ENCODE measurements around the gene NKRF.

The NKRF gene

DNA sequence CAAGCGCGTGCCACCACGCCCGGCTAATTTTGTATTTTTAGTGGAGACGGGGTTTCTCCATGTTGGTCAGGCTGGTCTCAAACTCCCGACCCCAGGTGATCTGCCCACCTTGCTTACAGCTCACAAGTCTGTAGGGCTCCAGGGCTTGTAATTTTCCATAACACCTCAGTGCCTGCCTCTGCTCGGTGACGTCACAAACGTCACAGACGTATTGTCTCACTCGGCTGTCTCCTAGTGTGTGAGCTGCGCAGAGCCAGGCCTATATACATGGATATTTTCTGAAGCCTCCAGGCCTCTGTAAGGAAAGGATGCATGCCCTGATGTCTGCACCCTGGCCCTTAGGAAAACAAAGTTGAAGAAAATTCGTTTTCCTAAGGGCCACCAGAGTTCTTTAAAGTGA is 8.6 kb upstream of the NKRF start:
- DNase-seq, result no peak

- DNase-seq, result peak in 2 of 56 donors; percentile 0 to 8
Observed at GRCh38 chrX:119607018-119607389, 780 bp upstream of the NKRF start.

DNA sequence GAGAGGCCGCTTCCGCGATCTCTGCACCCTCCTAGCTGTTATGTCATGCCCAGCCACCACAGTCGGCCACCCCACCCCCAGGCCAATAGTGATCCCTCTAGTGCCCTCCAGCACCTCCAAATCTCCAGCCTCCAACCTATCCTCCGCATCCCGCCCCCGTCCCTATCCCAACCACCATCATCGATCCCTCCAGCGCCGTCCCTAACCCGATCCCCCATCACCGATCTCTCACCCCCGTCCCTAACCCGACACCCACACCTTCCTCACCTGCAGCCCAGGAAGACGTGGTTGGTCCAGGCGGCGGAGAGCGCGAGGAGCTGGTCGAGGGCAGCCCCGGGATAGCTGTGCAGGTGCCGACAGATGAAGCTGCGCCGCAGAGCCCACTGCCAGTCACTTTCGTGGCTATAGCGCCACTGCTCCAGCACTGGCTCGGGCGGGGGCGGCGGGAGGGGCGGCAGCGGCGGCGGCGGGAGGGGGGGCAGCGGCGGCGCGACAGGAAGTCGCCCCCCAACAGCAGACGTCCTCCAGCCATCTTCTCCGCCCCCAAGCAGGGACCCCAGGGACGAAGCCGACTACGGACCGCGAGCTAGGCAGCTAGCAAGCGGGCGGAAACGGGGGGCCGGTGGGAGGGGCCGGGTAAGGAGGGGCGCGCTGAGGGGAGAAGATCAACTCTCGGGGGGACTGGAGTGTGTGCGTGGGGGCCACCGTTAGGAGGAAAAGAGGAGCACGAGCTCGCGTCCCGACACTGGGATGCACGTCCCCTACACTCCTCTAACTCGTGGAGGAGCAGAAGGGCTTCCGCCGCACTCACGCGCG is 552 bp downstream of the NKRF start:
- DNase-seq, result peak in 44 of 56 donors; percentile 1 to 59 (median 27)

GRCh38 chrX:119604766-119605463 is 1.3 kb downstream of the NKRF start:
- DNase-seq, result peak in 4 of 56 donors; percentile 2 to 19 (median 8)

DNA sequence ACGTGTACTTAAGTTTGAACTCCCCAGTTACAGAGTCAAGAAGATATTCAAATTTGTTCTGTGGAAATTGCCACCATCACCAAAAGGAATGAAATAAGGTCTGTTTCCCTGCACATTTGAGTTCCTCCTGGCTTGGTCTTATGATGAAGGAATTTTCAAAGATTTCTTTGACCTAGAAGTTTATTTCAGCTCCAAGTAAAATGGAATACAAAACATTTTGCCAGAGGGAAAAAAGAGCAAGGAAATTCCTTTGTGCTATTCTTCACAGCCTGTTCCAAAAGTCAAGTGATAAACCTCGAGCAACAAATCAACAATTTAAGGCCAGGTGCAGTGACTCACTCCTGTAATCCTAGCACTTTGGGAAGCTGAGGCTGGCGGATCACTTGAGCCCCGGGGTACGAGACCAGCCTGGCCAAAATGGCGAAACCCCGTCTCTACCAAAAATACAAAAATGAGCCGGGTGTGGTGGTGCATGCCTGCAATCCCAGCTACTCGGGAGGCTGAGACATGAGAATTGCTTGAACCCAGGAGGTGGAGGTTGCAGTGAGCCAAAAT is 3.4 kb downstream of the NKRF start:
- no peak for DNase-seq

GRCh38 chrX:119589810-119590209 is 16.4 kb downstream of the NKRF start:
- DNase-seq, result no peak

- DNase-seq, result no peak
Observed at GRCh38 chrX:119583431-119584059, 22.7 kb downstream of the NKRF start.

GRCh38 chrX:119579414-119579813 is 26.8 kb downstream of the NKRF start:
- no peak for DNase-seq

DNA sequence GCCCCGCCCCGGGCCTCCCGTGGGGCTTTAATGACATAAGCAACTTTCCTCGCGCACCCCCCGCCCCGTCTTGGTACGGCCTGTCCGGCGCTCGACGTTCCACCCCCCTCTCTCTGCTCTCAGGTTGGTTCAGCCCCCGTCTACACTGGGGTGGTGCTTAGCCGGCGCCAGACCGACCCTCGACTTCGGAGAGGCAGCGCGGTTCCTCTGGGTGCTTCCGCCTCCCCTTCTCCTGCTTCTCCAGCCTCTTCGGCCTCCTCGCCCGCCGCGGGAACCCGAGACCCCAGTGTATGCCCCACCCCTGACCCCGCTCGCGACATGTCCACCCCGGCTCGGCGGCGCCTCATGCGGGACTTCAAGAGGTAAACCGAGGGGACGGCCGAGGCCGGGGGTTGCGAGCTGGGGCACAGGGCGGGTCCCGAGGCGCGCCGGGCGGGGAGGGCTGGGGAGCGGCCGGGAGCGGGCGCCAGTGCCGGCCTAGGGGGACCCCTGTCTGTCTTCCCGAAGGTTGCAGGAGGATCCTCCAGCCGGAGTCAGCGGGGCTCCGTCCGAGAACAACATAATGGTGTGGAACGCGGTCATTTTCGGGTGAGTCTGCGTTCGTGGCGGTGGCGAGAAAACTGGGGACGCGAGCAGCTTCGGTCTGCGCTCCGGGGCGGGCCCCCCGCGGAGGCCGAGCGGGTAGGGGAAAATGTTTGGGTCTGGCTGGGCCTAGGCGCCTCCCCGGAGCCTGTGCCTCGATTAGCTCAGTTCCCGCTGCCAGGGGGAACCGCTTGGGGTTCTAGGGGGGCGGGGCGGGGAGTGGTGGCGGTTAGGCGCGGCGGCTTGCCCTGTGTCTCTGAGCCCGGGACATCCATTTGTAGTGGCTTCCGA is 31.6 kb downstream of the NKRF start, which contains the start of gene UBE2A:
Gene UBE2A (plus strand): TSS at position 170 of the 873 bp plus-strand sequence. CDS start 149 bp downstream, at position 319.
- DNase-seq, result peak in 54 of 56 donors; percentile 14 to 89 (median 68)

DNA sequence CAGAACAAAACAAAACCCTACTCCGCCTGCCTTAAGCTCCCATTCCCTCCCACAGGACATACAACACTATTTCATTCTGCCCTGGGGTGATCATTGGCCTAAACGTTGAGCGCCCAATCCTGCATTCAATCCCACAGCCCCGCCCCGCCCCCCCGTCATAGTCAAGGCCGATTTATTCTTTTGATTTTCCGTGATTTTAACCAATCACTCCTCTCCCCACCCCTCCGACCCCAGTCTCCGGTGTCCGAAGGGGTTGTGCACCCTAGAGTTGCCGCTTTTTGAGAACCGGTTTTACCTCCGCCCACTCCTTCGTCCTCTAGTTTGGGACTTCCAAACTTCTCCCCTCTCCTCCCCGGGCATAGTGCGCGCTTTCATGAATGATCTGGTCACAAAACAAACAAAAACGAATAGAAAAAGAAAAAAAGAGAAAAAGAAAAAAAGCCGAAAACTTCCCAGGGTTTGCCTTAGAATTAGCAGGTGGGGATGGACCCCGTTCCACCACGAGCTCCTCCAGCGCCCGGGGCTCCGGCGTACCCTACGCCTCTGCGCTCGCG is 32.3 kb downstream of the NKRF start:
- peak in 27 of 56 donors; percentile 0 to 64 (median 18) for DNase-seq

- DNase-seq, result no peak
Observed at GRCh38 chrX:119573222-119573621, 33.0 kb downstream of the NKRF start.

GRCh38 chrX:119570351-119570835 is 35.8 kb downstream of the NKRF start:
- DNase-seq, result peak in 19 of 56 donors; percentile 0 to 32 (median 10)

DNA sequence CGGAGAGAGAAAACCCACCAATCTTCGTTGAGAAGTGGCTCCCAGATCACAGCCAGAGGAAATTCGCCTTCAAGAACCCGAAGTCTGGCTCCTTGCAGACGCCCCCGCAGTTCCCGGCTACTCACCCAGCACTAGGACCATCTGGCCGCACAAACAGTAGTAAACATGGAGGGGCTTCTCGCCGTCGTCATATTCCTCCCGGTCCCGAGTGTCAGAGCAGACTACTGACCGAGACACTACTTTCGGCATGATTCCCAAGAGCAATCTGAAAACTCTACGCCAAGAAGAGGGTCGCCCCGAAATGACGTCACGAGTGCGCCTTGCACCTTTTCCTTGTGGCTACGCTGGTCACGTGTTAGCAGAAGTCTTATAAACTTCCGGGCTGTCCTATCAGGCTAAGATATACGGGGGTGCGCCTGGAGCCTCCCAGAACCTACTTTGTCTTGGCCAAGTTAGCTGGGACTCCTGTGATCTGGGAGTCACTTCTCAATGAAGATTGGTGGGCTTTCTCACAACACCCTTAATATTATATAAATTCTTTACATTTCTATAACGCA is 41.0 kb downstream of the NKRF start, which contains the start of gene STEEP1:
Gene STEEP1 (minus strand): TSS at position 303 of the 557 bp plus-strand sequence. CDS start 54 bp downstream, at position 249.
- DNase-seq, result peak in 55 of 56 donors; percentile 12 to 88 (median 60)

GRCh38 chrX:119552508-119552907 is 53.7 kb downstream of the NKRF start:
- no peak for DNase-seq

GRCh38 chrX:119549327-119550016 is 56.8 kb downstream of the NKRF start:
- DNase-seq, result no peak

DNA sequence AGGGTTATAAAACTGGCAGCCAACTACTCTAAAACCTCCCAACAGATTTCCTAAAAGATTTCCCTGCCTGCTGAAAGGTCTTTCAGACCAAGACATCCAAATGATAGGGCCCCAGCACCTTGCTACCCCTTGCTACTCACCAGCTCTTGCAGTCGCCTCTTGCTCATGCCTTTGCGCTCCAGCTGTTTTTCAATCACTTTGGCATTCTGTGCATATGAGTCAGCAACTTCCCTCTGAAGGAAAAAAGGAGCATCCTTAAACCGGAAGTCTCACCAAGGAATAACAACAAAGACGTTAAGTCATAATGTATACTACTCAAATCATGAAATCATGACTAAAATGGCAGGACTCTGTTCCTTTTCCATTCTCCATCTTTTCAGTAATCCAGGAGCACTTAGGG is 65.0 kb downstream of the NKRF start:
- DNase-seq, result no peak

DNA sequence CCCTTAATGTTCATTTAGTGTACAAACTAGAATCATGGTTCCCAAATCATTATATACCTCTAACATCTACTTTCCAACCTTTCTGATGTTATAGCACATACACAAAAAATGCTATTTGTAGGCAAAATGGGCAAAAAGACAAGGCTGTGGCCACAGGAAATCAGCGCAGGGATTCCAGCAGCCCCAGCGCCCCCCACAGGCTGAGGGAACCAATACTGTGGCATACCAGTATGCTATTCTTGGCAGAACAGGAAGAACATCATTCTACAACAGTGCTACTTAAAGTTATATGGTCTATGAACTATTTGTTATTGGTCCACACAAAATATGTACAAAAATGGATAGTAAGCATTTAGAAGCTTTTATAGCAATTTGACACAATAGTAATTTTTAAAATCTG is 66.4 kb downstream of the NKRF start:
- DNase-seq, result no peak
